Hypothalamus (tissue), 51 donors: ENCODE data around the gene GRB7.
A peak's percentile ranks its signal among the peaks of the same experiment; 100 is the strongest.
"Not testable (repeated sequence)": the region's sequence is repeated elsewhere in the genome, so short reads cannot be mapped to it uniquely, and the experiment has no call there.

ENCODE experiments used
- DNase-seq, 51 donors: peaks; one replicate each; lab custom pipeline; 2025; lab: John Stamatoyannopoulos, UW

GRB7 gene

GRCh38 chr17:39737760-39738567 lies at the start of gene GRB7:
Gene GRB7, plus strand, starts transcription at chr17:39737938. Its CDS starts 4,364 bp downstream, at chr17:39742302.
- DNase-seq = no peak

GRCh38 chr17:39688475-39688835 lies 49.3 kb upstream of the GRB7 start:
- no peak for DNase-seq

GRCh38 chr17:39688945-39689344 lies 48.8 kb upstream of the GRB7 start:
- no peak for DNase-seq

- no peak for DNase-seq
Measured at GRCh38 chr17:39694593-39694992, 43.1 kb upstream of the GRB7 start.

- no peak for DNase-seq
Measured at GRCh38 chr17:39695089-39695474, 42.7 kb upstream of the GRB7 start.

GRCh38 chr17:39696731-39697130 lies 41.0 kb upstream of the GRB7 start:
- no peak for DNase-seq

- DNase-seq = no peak
Measured at GRCh38 chr17:39697961-39698360, 39.8 kb upstream of the GRB7 start.

GRCh38 chr17:39699157-39699817 lies 38.5 kb upstream of the GRB7 start:
- not testable (repeated sequence) for DNase-seq

GRCh38 chr17:39699818-39700147 lies 38.0 kb upstream of the GRB7 start, which contains the start of gene ERBB2:
Gene ERBB2, plus strand, starts transcription at chr17:39700064. Its CDS starts 175 bp downstream, at chr17:39700239.
- DNase-seq = peak in 6 of 51 donors; percentile 8 to 55 (median 30)

- DNase-seq = peak in 3 of 51 donors; percentile 8 to 29 (median 13)
Measured at GRCh38 chr17:39700148-39700987, 37.4 kb upstream of the GRB7 start.

GRCh38 chr17:39701012-39701783 lies 36.5 kb upstream of the GRB7 start:
- DNase-seq = no peak

- DNase-seq = no peak
Measured at GRCh38 chr17:39701784-39702422, 35.8 kb upstream of the GRB7 start.

- no peak for DNase-seq
Measured at GRCh38 chr17:39702901-39703893, 34.5 kb upstream of the GRB7 start.

- no peak for DNase-seq
Measured at GRCh38 chr17:39703913-39704312, 33.8 kb upstream of the GRB7 start.

GRCh38 chr17:39704821-39705551 lies 32.8 kb upstream of the GRB7 start:
- no peak for DNase-seq

GRCh38 chr17:39705786-39706348 lies 31.9 kb upstream of the GRB7 start:
- DNase-seq = peak in 4 of 51 donors; percentile 3 to 16 (median 8)

- no peak for DNase-seq
Measured at GRCh38 chr17:39706383-39706782, 31.4 kb upstream of the GRB7 start.

- DNase-seq = no peak
Measured at GRCh38 chr17:39706921-39707337, 30.8 kb upstream of the GRB7 start.
